Activated naive CD8-positive, alpha-beta T cell (primary cell): ENCODE measurements around the gene WEE1.
"Not testable (repeated sequence)": the region's sequence is repeated elsewhere in the genome, so short reads cannot be mapped to it uniquely, and the experiment has no call there.

ENCODE experiments used
- H3K27ac Mint-ChIP-seq: one replicate; pipeline ENCODE4 v1.8.0; 2021; ENCODE audit warnings: mixed read lengths
- H3K27me3 Mint-ChIP-seq: one replicate; pipeline ENCODE4 v1.8.0; 2021; ENCODE audit warnings: mixed read lengths
- H3K36me3 Mint-ChIP-seq: one replicate; pipeline ENCODE4 v1.8.0; 2021; ENCODE audit warnings: mixed read lengths
- H3K4me1 Mint-ChIP-seq: one replicate; pipeline ENCODE4 v1.8.0; 2021; ENCODE audit warnings: low read depth, mixed read lengths
- H3K4me3 Mint-ChIP-seq: one replicate; pipeline ENCODE4 v1.8.0; 2021; ENCODE audit warnings: mild to moderate bottlenecking, mixed read lengths
- H3K9me3 Mint-ChIP-seq: one replicate; pipeline ENCODE4 v1.8.0; 2021; ENCODE audit warnings: low read depth, mixed read lengths

The WEE1 gene

DNA sequence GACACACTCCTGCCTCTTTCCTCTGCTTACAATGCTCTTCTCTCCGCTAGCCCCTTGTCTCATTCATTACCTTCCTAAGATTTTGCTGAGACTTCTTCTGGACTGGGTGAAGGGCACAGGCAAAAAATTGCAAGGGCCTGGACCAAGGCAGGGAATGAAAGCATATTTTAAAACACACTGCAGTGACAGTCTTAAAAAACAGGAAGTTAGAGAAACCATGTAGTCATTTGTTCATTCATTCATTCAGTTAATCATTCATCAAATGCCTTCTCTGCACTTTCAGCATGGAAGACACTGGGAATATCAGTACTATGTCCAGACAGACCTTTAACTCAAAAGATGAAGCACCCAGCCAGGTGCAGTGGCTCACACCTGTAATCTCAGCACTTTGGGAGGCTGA is 45.5 kb downstream of the WEE1 start:
- Mint-ChIP-seq H3K4me3 (no peak overlapping the region), H3K9me3 (no peaks in the 10 kb centered on the region), H3K36me3 (no peaks in the 10 kb centered on the region), H3K27me3 (peaks cover 1% of the 10 kb centered on the region), H3K27ac (no peak overlapping the region), H3K4me1 (peaks cover 21% of the 10 kb centered on the region)

DNA sequence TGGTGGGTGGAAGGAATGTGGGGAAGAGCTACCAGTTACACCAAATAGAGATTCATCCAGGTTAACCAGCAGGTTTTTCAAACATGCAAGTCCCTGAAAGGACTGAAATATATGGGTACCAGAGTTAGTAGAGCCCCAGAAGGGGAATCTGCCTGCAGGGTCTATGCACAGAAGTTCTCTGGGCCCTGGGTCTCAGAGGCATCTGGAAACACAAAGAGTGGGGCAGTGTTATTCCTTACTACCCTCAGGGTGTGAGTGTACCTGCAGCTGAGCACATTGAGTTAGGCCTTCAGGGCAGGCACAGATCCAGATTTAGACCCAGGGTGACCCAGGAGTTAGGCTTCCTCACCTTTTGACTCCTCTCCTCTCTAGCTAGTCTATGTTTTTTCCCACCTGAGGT is 46.5 kb downstream of the WEE1 start:
- peaks cover 13% of the 10 kb centered on the region for H3K4me1 Mint-ChIP-seq
- H3K9me3 Mint-ChIP-seq, result no peaks in the 10 kb centered on the region
- no peak overlapping the region for H3K4me3 Mint-ChIP-seq
- no peak overlapping the region for H3K27ac Mint-ChIP-seq
- H3K36me3 Mint-ChIP-seq, result no peaks in the 10 kb centered on the region
- H3K27me3 Mint-ChIP-seq, result peaks cover 1% of the 10 kb centered on the region

DNA sequence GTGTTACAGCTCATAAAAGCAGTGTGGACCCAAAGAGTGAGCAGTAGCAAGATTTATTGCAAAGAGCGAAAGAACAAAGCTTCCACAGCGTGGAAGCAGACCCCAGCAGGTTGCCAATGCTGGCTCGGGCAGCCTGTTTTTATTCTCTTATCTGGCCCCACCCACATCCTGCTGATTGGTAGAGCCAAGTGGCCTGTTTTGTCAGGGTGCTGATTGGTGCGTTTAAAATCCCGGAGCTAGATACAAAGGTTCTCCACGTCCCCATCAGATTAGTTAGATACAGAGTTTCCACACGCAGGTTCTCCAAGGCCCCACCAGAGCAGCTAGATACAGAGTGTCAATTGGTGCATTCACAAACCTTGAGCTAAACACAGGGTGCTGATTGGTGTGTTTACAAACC is 48.9 kb downstream of the WEE1 start:
- H3K4me1 Mint-ChIP-seq, H3K27me3 Mint-ChIP-seq, H3K4me3 Mint-ChIP-seq, H3K9me3 Mint-ChIP-seq, H3K36me3 Mint-ChIP-seq, H3K27ac Mint-ChIP-seq: not testable (repeated sequence)

DNA sequence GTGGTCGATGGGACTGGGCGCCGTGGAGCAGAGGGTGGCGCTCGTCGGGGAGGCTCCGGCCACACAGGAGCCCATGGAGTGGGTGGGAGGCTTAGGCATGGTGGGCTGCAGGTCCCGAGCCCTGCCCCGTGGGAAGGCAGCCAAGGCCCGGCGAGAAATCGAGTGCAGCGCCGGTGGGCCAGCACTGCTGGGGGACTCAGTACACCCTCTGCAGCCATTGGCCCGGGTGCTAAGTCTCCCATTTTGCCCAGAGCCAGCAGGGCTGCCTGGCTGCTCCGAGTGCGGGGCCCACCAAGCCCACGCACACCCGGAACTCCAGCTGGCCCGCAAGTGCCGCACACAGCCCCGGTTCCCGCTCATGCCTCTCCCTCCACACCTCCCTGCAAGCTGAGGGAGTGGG is 49.6 kb downstream of the WEE1 start:
- not testable (repeated sequence) for H3K9me3 Mint-ChIP-seq, H3K27me3 Mint-ChIP-seq, H3K4me3 Mint-ChIP-seq, H3K4me1 Mint-ChIP-seq, H3K36me3 Mint-ChIP-seq, H3K27ac Mint-ChIP-seq

DNA sequence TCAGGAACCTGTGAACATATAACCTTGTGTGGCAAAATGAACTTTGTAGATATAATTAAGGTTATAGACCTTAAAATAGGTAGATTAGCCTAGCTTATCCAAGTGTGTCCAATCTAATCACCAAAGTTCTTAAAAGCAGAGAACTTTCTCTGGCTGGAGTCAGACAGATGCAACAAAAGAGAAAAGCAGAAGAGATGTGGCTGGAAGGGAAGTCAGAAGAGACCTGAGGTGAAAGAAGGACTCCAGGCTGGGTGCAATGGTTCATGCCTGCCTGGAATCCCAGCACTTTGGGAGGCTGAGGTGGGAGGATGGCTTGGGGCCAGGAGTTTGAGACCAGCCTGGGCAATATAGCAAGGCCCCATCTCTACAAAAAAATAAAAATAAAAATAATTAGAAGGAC is 51.0 kb downstream of the WEE1 start:
- H3K4me3 Mint-ChIP-seq, result no peak overlapping the region
- no peak overlapping the region for H3K27ac Mint-ChIP-seq
- H3K9me3 Mint-ChIP-seq, result no peaks in the 10 kb centered on the region
- H3K27me3 Mint-ChIP-seq, result peaks cover 2% of the 10 kb centered on the region
- H3K36me3 Mint-ChIP-seq, result no peaks in the 10 kb centered on the region
- H3K4me1 Mint-ChIP-seq, result no peaks in the 10 kb centered on the region

DNA sequence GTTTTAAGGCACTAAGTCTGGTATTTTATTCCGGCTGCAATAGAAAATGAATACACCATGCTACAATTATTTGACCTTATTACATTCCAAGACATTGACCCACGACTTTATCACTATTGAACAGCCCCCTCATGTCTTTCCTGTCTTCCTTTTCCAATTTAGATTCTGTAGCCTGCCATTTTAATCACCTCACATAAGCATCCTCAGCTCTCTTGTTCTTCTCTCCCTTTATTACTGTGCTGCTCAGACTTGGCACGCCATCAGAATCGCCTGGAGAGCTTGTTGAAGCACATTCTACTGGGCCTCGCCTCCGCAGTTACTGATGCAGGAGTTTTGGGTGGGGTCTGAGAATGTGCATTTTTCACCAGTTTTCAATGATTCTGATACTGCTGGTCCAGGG is 51.7 kb downstream of the WEE1 start:
- H3K27me3 Mint-ChIP-seq, result peaks cover 2% of the 10 kb centered on the region
- no peaks in the 10 kb centered on the region for H3K9me3 Mint-ChIP-seq
- no peak overlapping the region for H3K4me3 Mint-ChIP-seq
- no peak overlapping the region for H3K27ac Mint-ChIP-seq
- no peaks in the 10 kb centered on the region for H3K4me1 Mint-ChIP-seq
- H3K36me3 Mint-ChIP-seq, result no peaks in the 10 kb centered on the region

DNA sequence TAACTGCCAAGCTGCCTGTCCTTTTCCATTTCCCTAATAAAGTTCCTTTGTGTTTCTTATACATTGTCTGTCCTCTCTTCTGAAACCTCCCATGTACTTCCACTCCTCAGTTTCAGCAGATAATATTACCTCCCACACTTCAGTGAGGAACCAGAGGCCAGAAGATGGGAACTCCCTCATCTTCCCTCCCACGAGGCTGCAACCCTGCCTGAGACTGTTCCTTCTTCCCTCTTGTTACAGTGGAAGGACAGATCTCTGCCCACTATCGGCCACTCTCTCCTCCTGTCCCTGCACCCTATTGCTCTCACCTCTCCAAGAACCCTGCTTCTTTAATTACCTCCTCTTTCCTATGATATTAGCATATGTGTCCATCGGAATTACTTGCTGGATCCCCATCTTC is 52.3 kb downstream of the WEE1 start:
- Mint-ChIP-seq H3K4me3 (no peak overlapping the region), H3K36me3 (no peaks in the 10 kb centered on the region), H3K27me3 (peaks cover 2% of the 10 kb centered on the region), H3K4me1 (no peaks in the 10 kb centered on the region), H3K9me3 (no peaks in the 10 kb centered on the region), H3K27ac (no peak overlapping the region)

DNA sequence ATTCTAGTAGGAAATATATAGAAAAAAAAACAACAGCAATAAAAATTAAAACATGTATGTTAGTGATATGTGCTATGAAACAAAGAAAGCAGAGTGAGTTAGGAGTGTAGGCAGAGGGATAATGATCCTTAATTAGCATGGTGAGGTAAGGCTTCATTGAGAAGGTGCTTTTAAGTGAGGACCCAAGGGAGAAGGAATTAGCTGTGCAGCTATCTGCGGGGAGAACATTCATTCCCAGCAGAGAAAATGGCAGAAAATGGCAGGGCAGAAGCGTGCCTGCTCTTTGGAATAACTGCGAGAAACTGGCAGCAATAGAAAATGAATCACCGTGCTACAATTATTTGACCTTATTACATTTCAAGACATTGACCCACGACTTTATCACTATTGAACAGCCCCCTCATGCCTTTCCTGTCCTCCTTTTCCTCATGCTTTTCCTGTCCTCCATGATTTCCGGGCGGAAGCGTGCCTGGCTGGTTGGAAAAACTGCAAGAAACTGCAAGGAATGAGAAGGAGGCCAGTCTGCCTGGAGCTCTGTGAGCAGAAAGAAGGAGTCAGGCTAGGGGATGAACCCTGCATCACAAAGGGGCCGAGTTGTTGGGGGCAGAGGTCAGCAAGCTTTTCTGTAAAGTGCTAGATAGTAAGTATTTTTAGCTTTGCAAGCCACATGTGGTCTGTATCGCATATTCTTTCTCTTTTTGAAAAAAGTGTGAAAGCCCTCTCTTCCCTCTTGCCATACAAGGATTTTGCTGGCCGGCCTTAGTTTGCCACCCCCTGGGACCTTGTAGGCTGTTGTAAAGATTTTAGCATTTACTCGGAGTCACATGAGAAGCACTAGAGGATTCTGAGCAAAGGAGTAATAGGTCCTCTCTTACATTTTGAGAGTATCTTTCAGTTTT is 53.3 kb downstream of the WEE1 start:
- Mint-ChIP-seq H3K9me3 (no peaks in the 10 kb centered on the region), H3K36me3 (no peaks in the 10 kb centered on the region), H3K27ac (no peak overlapping the region), H3K4me1 (no peaks in the 10 kb centered on the region), H3K27me3 (peaks cover 2% of the 10 kb centered on the region), H3K4me3 (no peak overlapping the region)

DNA sequence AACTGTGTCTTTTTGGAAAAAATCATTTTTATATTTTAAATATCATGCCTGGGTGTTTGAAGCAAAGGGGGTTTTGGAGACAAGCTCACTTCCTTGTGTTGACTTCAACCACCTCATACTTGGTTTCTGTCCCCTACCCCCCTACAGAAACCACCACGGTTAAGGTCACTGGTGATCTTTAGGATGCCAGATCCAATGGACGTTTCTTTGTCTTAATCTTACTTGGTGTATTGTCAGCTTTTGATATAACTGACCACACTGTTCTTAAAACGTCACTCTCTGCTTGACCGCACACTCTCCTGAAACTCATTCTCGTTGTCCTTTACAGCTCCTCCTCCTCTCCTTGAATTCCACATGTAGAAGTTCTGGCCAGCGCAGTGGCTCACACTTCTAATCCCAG is 55.6 kb downstream of the WEE1 start:
- Mint-ChIP-seq H3K36me3 (peaks cover 2% of the 10 kb centered on the region), H3K9me3 (no peaks in the 10 kb centered on the region), H3K27ac (no peak overlapping the region)

DNA sequence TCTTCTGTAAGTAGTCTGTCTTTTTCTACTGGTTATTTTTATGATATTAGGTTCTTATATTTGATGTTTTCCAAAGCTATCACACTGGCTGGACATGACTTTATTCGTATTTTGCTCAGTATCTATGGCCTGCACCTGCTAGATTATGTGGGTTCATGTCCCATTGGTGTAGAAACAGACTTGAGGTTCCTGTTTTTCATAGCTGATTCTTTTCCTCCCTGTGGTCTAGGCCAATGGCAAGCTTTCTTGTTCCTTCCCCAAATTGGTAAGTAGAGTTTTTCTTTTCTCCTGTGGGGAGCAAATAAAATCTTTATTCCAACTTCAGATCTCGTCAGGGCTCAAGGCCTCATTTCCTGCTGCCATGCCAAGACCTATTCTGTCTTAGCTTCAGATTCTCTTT is 60.2 kb downstream of the WEE1 start:
- Mint-ChIP-seq H3K4me3 (no peak overlapping the region), H3K36me3 (peaks cover 2% of the 10 kb centered on the region), H3K27me3 (peaks cover 2% of the 10 kb centered on the region), H3K27ac (no peak overlapping the region), H3K9me3 (no peaks in the 10 kb centered on the region), H3K4me1 (no peaks in the 10 kb centered on the region)

More for the DNA sequence above, 55.6 kb downstream of the WEE1 start:
- Mint-ChIP-seq H3K4me1 (no peaks in the 10 kb centered on the region), H3K4me3 (no peak overlapping the region), H3K27me3 (peaks cover 2% of the 10 kb centered on the region)

DNA sequence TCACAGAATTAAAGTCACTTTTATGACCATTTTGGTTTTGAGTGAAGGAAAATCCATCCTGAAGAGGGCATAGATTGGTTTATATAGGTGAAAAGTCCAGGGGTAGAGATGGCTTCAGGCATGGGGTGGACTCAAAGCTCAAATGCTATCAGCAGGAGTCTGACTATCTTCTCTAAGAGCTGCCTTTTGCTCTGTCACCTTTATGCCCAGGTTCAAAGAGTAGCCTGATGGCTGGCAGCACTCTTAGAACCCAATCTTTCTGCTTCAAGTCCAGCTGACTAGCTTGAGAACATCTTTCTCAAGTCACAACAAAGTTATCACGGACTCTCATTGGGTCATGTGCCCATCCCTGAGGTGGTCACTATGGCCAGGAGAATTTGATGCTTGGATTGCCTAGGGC is 63.2 kb downstream of the WEE1 start:
- Mint-ChIP-seq H3K27me3 (no peaks in the 10 kb centered on the region), H3K4me1 (no peaks in the 10 kb centered on the region), H3K4me3 (no peak overlapping the region), H3K27ac (no peak overlapping the region), H3K9me3 (no peaks in the 10 kb centered on the region), H3K36me3 (peaks cover 2% of the 10 kb centered on the region)

DNA sequence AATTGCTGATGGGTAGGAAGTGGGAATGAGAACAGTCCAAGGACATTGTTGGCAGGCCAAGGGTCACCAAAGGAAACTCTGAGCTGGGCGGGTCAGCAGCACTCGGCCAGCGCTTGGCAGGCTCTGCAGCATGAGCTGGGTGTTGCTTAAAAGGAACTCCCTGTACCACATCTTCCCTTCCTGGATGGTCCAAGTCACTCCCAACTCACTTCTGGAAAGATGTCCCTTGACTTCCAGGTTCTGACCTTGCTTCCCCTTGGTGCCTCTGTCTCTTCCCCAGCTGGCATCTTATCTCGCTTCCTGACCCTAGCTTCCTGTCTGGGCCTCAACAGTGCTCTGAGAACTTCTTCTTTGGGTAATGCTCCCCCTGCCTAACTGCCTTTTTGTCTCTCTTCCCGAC is 65.6 kb downstream of the WEE1 start:
- H3K27ac Mint-ChIP-seq, result no peak overlapping the region
- H3K27me3 Mint-ChIP-seq, result no peaks in the 10 kb centered on the region
- H3K4me1 Mint-ChIP-seq, result no peaks in the 10 kb centered on the region
- H3K4me3 Mint-ChIP-seq, result no peak overlapping the region
- no peaks in the 10 kb centered on the region for H3K36me3 Mint-ChIP-seq
- no peaks in the 10 kb centered on the region for H3K9me3 Mint-ChIP-seq
